HepG2 (cell line): ENCODE results near the gene COL18A1. TPM values are rescaled to one million over a fixed set of nuclear protein-coding genes. Genes with fewer than 3 reads are reported as not detected.

Experiments
- ATAC-seq: fragments of 200-7000 bp; cut with Tn5 transposase; 3 replicates; pipeline ENCODE4 v1.9.1; 2020; ENCODE audit warnings: mild to moderate bottlenecking, moderate library complexity
- BruUV-seq: library from RNA; stranded (reverse); fragments of 400-500 nt; replicated peaks from 2 replicates; lab custom pipeline; 2021; lab: Mats Ljungman, UMichigan
- CTCF ChIA-PET: fragments of 300-600 bp; formaldehyde crosslinking; extraction: SDS; loops from one replicate; lab custom pipeline; 2021; ENCODE audit warnings: low total read pairs, inconsistent platforms, low intra/inter-chr PET ratio; lab: Yijun Ruan, JAX
- POLR2A ChIA-PET: fragments of 350-600 bp; sonication (Branson Sonifier 250); formaldehyde crosslinking; loops from one replicate; lab custom pipeline; 2020; ENCODE audit warnings: antibody characterized with exemption, inconsistent platforms; lab: Yijun Ruan, JAX
- DNase-seq: peaks from one replicate; pipeline ENCODE4 v3.0.0-alpha.2; 2015; ENCODE audit warnings: low spot score
- FAIRE-seq: peaks from 3 replicates; lab custom pipeline; 2011; peaks lifted over from hg19 to GRCh38; lab: Jason Lieb, UNC
- H2AFZ ChIP-seq: one replicate; pipeline ENCODE4 v1.6.1; 2011; ENCODE audit warnings: low read length, inconsistent platforms
- H3K27ac ChIP-seq: fragments of 300-600 bp; 3 replicates; pipeline ENCODE4 v1.8.0; 2011; ENCODE audit warnings: mixed run types, mild to moderate bottlenecking, mixed read lengths, low read length, inconsistent platforms; ENCODE audit not compliant: insufficient read depth; ENCODE audit errors: extremely low read length
- H3K27me3 ChIP-seq, 2 experiments: fragments of 200-600 bp in 1 of 2; 2 replicates in 1 of 2; 3 replicates in 1 of 2; pipeline versions ENCODE4 v1.6.0 to v1.8.0; 2011; ENCODE audit warnings: low read length in 2 of 2, mild to moderate bottlenecking in 2 of 2, moderate library complexity in 2 of 2, inconsistent platforms in 1 of 2; ENCODE audit not compliant: insufficient read depth in 2 of 2, control insufficient read depth in 1 of 2
- H3K36me3 ChIP-seq, 2 experiments: fragments of 200-600 bp in 1 of 2; replicated peaks in 1 of 2; 2 replicates in 1 of 2; 3 replicates in 1 of 2; pipeline versions ENCODE4 v1.5.1 to v1.8.0; 2011; ENCODE audit warnings: low read length in 2 of 2, inconsistent platforms in 1 of 2; ENCODE audit not compliant: insufficient read depth in 2 of 2, control insufficient read depth in 1 of 2
- H3K4me1 ChIP-seq: 2 replicates; pipeline ENCODE4 v1.5.1; 2012; ENCODE audit warnings: low read length, inconsistent platforms; ENCODE audit not compliant: insufficient read depth
- H3K4me2 ChIP-seq: 2 replicates; pipeline ENCODE4 v1.6.0; 2011; ENCODE audit warnings: low read depth, low read length, inconsistent platforms
- H3K4me3 ChIP-seq, 3 experiments: fragments of 200-600 bp in 1 of 3; sonication (generic), shearing (Covaris generic) in 1 of 3; replicated peaks in 1 of 3; 2 replicates each; pipeline ENCODE4 v1.5.1; 2011 to 2016; ENCODE audit warnings: low read length in 3 of 3, inconsistent platforms in 2 of 3, low read depth in 2 of 3, mild to moderate bottlenecking in 2 of 3, control low read depth in 1 of 3, mixed read lengths in 1 of 3; ENCODE audit not compliant: insufficient read depth in 1 of 3
- H3K79me2 ChIP-seq: one replicate; pipeline ENCODE4 v1.6.1; 2011; ENCODE audit warnings: low read length, inconsistent platforms; ENCODE audit not compliant: insufficient read depth
- H3K9ac ChIP-seq: 2 replicates; pipeline ENCODE4 v1.6.0; 2011; ENCODE audit warnings: mild to moderate bottlenecking, low read depth, low read length, inconsistent platforms; ENCODE audit not compliant: insufficient read depth
- H3K9me3 ChIP-seq: 2 replicates; pipeline ENCODE4 v1.5.1; 2012; ENCODE audit warnings: mild to moderate bottlenecking, low read length
- H4K20me1 ChIP-seq: 2 replicates; pipeline ENCODE4 v1.6.0; 2011; ENCODE audit warnings: inconsistent platforms, mild to moderate bottlenecking, low read length, moderate library complexity; ENCODE audit not compliant: insufficient read depth
- GZF1 ChIP-seq: sonication (generic); formaldehyde crosslinking; IDR thresholded peaks from 2 replicates; pipeline ENCODE4 v1.5.1; 2020; ENCODE audit warnings: mild to moderate bottlenecking, missing genetic modification reagents
- MTA3 ChIP-seq: sonication (generic); formaldehyde crosslinking; IDR thresholded peaks from 2 replicates; pipeline ENCODE4 v1.4.0; 2020; ENCODE audit warnings: missing genetic modification reagents
- MTF2 ChIP-seq: sonication (generic); formaldehyde crosslinking; IDR thresholded peaks from 2 replicates; pipeline ENCODE4 v1.5.0; 2020; ENCODE audit warnings: missing genetic modification reagents, borderline replicate concordance
- REXO4 ChIP-seq: sonication (generic); formaldehyde crosslinking; IDR thresholded peaks from 2 replicates; pipeline ENCODE4 v1.8.0; 2022; ENCODE audit warnings: missing genetic modification reagents, mild to moderate bottlenecking, borderline replicate concordance
- ZNF660 ChIP-seq: sonication (generic); formaldehyde crosslinking; IDR thresholded peaks from 2 replicates; pipeline ENCODE4 v1.5.1; 2020; ENCODE audit warnings: mild to moderate bottlenecking, low read depth, missing genetic modification reagents, borderline replicate concordance
- ZSCAN22 ChIP-seq: sonication (generic); formaldehyde crosslinking; IDR thresholded peaks from 2 replicates; pipeline ENCODE4 v1.4.0; 2020; ENCODE audit warnings: mild to moderate bottlenecking, missing genetic modification reagents
- WGBS: methylation state at CpG from one replicate; pipeline ENCODE4 v1.1.6; 2017; ENCODE audit warnings: low lambda C conversion rate; 5-methylcytosine and 5-hydroxymethylcytosine counted together
- in situ Hi-C: cut with HindIII; loops from 2 replicates; pipeline ENCODE4 v1.10.0; 2017; ENCODE audit warnings: low pct_unique_long_range_greater_than_20kb; ENCODE audit not compliant: extremely low pct_ligation_motif_present
- intact Hi-C: fragments of 100-400 bp; cut with micrococcal nuclease; formaldehyde crosslinking; loops from one replicate; pipeline ENCODE4 v1.10.0; 2022; ENCODE audit not compliant: unreplicated experiment
- polyA plus RNA-seq, 8 experiments: library from polyadenylated mRNA; depleted of rRNA in 3 of 8; stranded (reverse) in 7 of 8; unstranded in 1 of 8; fragments of >200 nt; fragmentation: Illumina TruSeq in 4 of 8; extraction: Trizol in 4 of 8; gene quantifications; 2 replicates each; pipeline versions ENCODE4 v1.2.1 to v1.2.3, GENCODE V29; 2011 to 2016; ENCODE audit warnings: low read depth in 4 of 8, missing spikeins in 1 of 8, mixed read lengths in 1 of 8; ENCODE audit not compliant: insufficient read depth in 1 of 8
- total RNA-seq, 5 experiments: library from RNA; depleted of rRNA; stranded (reverse); fragments of >200 nt; fragmentation: Illumina TruSeq; extraction: Trizol; gene quantifications; 2 replicates each; pipeline ENCODE4 v1.2.3, GENCODE V29; 2016; ENCODE audit warnings: low read depth in 1 of 5
- TF ChIP-seq, protein P1 (sequence below): fragments of 450-650 bp; IDR thresholded peaks from 2 replicates; pipeline ENCODE4 v1.6.1; 2017; ENCODE audit warnings: mild to moderate bottlenecking

Gene COL18A1
- total and polyA plus RNA-seq, 2 of the 13 experiments (the other 11 are each of a cell fraction or from before 2014, with no cell fraction given) = 79.0 to 102 TPM

GRCh38 chr21:45418301-45419071 is 13.5 kb downstream of the COL18A1 start:
- CTCF ChIA-PET = no interaction called here
- BruUV-seq = no TSS peak
- 96% methylated on average over 22 of the region's 34 CpGs for WGBS
- POLR2A ChIA-PET = interaction anchor here (0.8 kb wide), 1 partner anchor 8 kb away, joined by 3 read pairs; no protein-coding TSS in a partner anchor
- ATAC-seq (no peak), FAIRE-seq (no peak), DNase-seq (no peak)
- no peak overlapping the region for H3K4me3 ChIP-seq
- intact Hi-C loops (no loop called here), in situ Hi-C loops (no loop called here)
- no peaks in the 10 kb centered on the region for H3K9me3 ChIP-seq
- no peak overlapping the region for H3K4me2 ChIP-seq
- no peak overlapping the region for H3K27ac ChIP-seq
- TF ChIP-seq ZSCAN22 = no peak
- TF ChIP-seq, protein P1, sequence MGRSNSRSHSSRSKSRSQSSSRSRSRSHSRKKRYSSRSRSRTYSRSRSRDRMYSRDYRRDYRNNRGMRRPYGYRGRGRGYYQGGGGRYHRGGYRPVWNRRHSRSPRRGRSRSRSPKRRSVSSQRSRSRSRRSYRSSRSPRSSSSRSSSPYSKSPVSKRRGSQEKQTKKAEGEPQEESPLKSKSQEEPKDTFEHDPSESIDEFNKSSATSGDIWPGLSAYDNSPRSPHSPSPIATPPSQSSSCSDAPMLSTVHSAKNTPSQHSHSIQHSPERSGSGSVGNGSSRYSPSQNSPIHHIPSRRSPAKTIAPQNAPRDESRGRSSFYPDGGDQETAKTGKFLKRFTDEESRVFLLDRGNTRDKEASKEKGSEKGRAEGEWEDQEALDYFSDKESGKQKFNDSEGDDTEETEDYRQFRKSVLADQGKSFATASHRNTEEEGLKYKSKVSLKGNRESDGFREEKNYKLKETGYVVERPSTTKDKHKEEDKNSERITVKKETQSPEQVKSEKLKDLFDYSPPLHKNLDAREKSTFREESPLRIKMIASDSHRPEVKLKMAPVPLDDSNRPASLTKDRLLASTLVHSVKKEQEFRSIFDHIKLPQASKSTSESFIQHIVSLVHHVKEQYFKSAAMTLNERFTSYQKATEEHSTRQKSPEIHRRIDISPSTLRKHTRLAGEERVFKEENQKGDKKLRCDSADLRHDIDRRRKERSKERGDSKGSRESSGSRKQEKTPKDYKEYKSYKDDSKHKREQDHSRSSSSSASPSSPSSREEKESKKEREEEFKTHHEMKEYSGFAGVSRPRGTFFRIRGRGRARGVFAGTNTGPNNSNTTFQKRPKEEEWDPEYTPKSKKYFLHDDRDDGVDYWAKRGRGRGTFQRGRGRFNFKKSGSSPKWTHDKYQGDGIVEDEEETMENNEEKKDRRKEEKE = no peak
- TF ChIP-seq ZNF660 = no peak
- TF ChIP-seq GZF1 = no peak
- no peak for TF ChIP-seq REXO4 (CRISPR knock-in tag)
- no peak for TF ChIP-seq MTF2
- TF ChIP-seq MTA3 = no peak
- H3K36me3 ChIP-seq = peaks cover 2 to 13% of the 10 kb centered on the region in 2 experiments; a peak in 4 of 5 replicates
- peaks cover 58% of the 10 kb centered on the region for H3K4me1 ChIP-seq
- H3K79me2 ChIP-seq = peaks cover 91% of the 10 kb centered on the region
- H3K9ac ChIP-seq = no peak overlapping the region
- peaks cover 47% of the 10 kb centered on the region; the same call in 1 of the 2 replicates for H4K20me1 ChIP-seq
- H2AFZ ChIP-seq = no peak overlapping the region
- no peaks in the 10 kb centered on the region for H3K27me3 ChIP-seq
